Activated T-cell treated with anti-CD3 and anti-CD28 coated beads for 4 hours (primary cell): ENCODE measurements around the gene C1orf21.

Source experiments
- DNase-seq: peaks from one replicate; pipeline ENCODE4 v3.0.0-alpha.2; 2020

The C1orf21 gene

DNA sequence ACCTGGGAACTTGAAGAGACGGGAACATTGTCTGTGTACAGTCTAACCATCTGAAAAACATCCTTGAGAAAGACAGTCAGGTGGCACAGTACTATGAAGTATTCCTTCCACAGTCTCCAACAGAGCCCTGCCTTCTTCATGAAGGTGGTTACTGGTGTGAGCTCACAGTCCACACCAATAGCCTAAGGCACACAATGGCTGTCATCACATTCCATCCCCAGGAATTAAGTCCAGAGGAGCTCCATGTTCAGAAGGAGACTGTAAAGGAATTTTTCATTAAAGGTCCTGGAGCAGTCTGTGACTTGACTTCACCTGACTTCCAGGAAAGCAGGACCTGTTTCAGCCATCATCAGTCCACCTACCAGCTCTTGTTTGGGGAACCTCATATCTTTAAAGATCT lies 180.2 kb downstream of the C1orf21 start:
- DNase-seq, result no peak

DNA sequence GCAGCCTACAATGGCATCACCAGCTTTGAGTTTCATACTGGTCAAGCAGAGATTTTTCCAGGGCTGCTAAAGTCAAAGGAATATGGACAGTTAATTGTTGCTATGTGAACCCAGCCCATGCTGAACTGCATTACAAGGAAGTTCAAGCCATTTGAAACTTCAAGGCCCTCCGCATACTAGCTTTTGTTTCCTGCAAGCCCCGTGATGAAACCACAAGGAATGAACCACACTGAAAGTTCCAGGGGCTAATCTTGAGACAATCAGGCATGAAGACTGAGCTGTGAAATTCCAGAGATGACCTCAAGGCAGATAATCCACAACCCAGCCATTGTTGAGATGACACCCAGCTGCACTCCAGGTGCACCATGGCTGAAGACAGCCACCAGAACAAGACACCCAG lies 180.8 kb downstream of the C1orf21 start:
- DNase-seq, result no peak

DNA sequence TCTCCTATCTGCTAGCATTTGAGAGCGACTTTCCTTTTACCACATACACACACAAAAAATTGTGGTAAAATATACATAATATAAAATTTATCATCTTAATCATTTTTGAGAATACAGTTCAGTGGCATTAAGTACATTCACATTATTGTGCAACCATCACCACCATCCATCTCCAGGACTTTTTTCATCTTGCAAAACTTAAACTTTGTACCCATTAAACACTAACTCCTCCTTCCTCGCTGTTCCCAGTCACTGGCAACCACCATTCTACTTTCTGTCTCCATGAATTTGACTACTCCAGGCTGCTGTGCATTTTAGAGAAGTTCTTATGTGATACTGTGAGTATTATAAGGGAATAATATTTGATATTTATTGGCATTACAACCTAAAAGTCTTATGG lies 181.3 kb downstream of the C1orf21 start:
- no peak for DNase-seq

DNA sequence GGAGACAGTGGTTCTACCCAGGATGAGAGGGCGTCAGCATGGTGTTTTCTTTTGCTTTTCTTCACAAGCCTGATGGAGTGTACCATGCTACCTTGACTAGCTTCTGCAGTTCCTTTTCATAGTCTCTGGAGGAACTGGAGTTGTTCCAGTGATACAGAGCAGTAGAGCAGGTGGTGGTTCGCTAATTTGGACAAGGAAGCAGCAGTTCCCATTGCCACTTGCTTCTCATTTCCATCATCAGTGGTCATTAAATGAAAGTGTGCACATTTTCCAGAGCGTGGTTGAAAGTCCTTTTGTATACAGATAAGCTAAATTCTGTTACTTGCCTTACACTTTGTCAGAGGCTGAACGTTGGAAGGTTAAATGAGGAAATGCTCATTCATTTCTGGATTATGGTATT lies 182.3 kb downstream of the C1orf21 start:
- no peak for DNase-seq

DNA sequence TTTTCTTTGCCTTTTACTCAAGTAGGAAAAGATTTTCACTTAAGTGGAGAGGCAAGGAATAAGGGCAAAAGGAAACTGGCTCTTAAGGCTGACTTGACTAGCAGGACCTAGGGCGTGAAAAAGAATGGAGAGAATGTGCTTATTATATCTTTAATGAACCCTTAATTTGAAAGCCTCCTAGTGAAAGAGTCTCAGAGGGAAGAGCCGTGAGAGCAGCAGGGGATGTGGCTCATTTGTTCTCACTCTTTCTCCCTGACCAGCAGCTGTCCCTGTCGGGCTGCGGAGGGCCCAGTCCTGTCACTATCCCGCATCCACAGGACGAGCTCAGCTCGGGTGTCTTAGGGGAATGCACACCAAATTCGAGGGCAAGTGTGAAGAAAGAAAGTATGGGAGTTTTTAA lies 187.8 kb downstream of the C1orf21 start:
- no peak for DNase-seq

DNA sequence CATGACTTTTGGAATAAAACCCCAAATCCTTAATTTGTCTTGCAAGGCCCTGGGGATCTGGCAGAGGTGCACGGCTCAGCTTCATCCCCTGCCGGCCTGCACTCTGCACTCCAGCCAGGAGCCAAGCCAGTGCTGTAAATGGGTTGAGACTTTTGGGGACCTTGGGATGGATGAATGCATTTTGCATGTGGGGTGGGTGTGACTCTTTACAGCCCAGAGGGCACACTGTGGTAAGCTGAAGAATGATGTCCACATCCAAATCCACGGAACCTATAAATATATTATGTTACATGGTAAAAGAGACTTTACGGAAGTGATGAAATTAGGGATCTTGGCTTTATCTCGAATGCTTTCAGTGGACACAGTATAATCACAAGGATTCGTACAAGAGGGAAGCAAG lies 190.0 kb downstream of the C1orf21 start:
- no peak for DNase-seq

DNA sequence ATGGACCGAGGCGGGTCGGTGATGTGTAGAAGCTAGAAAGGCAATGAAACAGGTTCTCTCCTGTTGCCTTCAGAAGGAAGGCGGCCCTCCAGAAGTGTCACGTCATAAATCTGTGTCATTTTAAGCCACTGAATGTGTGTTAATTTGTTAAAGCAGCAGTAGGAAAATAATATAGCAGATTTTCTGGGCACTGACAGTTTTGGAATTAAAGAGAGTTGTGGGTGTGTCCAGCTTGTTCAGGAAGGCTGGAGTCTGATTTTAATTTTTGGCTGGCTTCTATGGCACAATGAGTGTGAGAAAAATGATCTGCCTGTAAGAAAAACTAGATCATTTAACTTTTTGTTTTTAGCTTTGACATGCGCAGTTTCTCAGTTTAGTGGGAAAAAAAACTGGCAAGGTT lies 190.5 kb downstream of the C1orf21 start:
- no peak for DNase-seq

DNA sequence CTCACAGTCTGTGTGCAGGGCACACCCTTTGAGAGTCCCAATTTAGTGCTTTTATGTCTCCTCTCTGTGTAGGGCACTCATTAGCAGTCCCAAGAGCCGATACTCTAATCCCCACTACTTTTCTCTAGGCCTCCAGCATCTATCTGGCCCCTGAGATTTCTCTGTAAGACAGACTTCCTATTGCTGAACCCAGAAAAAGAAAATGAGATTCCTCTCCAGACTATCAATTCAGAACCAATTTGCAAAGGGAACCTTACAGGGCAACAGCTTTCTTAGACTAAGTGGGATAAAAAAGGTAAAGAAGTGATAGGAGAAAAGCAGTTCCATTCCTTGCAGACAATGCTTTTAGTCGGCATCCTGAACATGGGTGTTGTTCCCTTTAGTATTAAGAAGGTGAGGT lies 195.6 kb downstream of the C1orf21 start:
- no peak for DNase-seq

DNA sequence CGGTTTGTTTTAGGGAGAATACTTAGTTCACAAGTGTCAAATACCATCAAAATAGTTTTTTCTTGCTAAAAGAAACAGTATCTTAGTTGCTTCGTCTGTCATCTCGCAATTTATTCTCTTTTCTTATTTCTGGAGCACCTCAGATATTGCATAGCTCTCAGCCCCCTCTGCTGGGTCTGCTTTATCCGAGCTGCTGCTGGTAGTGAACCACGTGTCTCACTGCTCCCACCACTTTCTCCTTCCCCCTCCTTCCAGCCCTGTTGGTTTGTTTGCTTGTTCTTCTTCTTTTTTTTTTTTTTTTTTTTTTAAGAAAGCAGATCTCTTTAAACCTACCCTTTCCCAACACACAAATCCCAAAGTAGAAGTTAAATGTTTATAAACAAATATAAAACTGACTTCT lies 197.0 kb downstream of the C1orf21 start:
- DNase-seq, result no peak

DNA sequence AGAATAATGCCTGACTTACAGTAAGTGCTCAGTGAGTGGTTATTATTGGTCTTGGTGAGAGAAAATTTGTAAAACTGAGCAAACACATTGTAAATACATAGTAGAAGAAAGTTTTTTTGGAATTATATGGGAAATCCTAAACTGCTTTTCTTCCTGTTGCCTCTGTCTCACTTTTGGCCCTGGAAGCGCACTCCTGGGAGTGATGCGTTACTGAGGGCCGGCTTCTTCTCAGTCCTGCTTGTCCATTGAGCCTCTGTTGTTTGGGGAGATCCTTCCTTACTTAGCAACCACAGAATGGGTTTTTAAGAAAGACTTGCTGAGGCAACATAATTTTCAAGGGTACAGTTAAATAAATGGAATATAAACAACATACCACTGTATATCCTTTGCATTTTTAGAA lies 201.9 kb downstream of the C1orf21 start:
- no peak for DNase-seq

DNA sequence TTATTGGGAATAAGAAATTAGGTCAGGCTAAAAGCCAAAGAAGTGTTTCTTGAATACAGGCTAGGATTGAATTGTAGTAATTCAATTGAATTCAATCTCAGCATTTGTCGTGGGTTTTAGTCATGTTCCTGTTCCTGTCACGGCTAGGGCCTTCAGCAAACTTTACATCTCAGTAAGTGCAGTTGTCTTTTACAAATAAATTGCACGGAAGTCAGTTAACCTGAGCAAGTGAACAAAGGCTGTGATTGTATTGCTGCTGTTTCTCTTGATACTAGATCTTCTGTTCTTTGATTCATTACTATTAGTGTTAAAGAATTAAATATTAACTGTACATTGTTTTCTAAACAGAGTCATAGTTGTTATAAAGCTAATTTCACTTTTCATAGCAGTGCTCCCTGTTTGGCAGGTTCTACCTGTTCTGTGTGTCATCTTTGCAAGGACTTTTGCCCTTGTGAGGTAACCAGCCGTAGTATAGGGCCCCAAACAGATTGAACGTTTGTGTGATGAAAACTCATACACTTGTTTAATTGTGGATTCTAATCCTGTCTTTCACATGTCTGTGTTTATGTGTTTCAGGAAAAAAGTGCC lies 203.4 kb downstream of the C1orf21 start:
- no peak for DNase-seq

DNA sequence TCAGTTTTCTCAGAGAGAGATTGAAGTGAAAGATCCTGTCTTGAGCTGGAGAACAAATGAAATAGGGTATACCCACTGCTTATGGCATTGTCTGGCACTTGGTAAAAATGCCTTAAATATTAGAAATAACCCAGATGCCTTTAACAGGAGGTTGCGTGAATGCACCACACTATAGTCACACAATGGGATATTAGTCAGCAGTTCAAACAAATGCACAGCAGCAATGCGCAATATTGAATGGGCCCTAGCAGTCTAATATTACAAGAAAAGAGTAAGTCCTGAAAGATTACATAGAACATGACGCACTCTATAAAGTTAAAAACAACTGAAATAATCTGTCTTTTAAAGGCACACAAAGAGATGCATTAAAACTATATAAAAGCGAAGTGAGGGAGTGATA lies 206.8 kb downstream of the C1orf21 start:
- DNase-seq, result no peak

DNA sequence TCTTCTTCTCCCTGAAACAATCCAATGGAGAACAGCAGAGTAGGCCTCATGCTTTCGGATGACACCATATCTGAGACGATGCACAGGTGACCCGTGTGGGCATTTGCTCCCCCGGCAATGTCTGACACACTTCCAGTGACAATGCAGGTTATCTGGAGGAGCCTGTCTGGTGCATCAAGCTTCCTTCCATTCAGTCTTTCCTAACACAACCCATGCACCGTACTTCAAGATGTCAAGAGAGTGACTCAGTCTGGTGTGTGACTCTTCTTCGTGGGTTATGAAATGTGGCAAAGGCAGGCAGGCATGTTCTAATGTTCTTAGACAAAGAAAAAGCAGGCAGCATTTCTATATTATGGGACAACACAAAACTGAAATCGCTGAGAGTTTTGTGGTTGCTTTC lies 208.8 kb downstream of the C1orf21 start:
- no peak for DNase-seq

DNA sequence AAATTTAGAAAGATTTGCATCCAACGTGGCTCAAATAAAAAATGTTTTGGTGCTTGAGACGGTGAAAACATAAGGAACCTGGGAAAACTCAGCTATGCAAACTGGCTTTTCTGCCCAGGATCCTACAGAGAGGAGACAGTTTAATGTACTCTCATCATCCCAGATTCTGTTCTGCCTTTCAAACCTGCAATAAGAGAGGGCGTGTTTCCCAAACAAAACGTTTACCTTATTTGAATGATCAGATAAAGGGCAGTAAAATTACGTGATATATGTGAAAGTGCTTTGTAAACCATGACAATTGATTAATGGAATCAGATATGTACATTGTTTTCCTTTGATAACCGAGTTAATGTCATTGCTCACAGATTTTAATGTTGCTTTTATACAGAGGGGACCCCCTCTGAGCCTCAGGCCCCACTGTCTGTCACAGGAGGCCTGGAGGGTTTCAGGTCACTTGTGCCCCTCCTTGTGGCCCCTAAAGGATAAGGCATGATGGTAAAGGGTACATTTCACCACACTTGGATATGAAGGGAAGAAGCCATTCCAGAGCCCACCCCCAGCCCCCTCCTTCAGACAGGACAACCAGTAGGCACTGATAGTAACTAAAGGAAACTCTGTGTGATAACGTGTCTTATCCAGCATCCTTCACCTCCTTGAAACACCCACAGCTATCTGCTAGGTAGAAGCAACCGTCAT lies 210.3 kb downstream of the C1orf21 start:
- no peak for DNase-seq

DNA sequence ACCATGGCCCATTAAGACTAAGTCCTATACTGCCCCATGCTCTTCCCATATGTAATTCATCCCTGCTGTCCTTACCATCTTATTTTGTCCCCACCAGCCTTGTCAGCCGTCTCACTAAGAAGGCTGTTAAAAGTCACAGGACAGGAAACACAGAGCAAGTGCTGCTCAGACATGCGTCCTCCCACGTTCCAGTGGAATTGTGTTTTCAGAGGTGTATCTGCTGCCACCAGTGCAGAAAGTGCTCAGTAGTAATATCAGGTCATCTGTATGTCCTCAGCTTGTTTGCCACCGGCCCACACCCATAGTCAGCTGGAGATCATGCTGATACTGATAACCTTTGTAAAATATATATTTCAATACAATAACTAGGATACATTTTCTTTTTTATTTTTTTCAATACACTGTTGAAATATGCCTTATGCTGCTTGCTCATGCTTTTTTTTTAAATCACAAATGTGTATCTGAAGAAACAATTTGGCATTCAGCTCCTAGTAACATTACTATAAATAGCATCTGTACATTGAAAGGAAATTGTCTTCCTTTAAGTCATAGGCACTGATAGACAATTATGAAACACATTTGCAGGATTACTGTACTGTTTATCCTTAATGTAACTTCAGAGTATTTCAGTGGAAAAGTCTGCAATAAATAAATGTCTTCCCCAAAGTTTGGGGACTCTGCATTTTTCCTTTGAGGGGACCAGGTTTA lies 211.0 kb downstream of the C1orf21 start:
- no peak for DNase-seq

DNA sequence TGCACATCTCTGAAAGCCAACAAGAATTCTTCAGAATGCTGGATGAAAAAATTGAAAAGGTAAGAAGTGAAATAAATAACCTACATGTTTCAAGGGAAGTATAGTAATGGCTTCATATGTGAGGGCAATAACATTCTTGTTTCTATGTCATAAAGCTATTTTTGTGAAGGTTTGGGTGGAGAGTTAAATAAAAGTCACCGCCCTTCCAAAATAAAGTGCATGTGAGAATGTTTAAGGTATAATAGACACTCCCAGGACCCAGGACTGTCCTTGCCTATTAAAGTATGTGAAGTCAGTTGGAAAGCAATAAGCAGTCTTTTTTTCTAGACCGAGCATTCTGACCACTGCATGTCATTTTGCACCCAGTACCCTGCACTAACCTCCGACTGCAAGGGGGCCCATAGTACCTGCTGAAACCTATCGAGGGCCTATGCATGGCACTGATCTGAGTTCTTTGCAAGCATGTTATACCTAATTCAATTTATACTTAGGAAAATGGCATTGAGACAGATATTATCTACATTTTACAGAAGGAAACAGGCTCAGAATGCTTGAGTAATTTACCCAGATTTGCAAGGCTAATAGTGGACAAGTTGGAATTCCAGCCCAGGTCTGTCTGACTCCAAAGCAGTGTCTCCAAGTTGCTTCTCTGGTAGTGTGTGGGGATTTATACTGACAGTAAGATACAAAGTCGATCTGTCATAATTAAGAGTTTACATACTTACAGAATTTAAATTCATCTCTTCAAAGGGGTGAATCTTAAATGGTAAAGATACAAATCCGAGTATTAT lies 211.8 kb downstream of the C1orf21 start:
- DNase-seq, result no peak

DNA sequence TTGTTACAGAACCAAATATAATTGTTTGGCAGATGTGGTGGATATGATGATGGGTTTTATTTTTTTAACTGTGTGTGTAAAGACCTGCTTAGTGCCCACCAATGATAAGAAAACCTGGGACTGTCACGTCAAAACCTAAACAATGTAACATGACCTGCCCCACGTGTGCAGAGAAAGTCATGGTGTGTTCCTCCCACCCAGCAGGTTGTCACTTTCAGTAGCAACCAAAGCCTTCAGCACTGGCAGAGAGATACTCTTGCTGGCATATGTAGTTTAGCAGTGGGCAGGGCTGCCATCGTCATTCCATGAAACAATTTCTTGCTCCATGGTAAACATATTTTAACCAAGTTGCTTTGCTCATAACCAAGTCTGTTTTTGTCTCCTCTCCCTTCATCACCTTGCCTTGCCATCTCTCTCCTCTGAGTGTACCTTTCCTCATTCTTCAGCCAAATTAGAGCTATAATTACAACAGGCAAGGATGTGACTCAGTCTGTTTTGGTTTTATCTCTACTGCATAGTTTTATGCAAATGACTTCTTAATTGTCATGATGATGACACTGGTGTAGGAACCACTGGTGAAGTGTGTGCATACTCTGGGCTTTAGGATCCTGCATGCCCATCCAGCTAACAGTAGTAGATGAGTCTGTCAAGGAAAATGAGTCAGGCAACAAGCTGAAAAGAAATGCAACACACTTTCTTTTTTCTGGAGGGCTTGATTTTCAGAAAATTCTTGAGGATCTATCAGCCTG lies 217.5 kb downstream of the C1orf21 start:
- DNase-seq, result no peak

DNA sequence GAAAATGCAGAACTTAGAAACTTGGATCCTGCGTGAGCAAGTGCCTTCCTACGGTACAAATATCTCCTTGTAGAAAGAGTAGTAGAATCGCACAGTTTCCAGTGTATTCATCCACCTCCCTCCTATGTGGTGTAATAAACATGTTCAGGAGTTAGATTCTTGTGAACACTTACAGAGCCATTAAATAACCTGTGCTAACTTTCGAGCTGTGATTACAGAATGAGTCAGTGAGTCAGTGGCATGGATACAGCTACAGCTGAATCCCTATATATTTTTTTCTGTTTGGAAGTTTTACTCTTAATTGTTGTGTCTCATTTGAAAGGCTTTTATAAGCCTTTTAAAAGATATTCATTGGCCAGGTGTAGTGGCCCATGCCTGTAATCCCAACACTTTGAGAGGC lies 219.1 kb downstream of the C1orf21 start:
- DNase-seq, result no peak

DNA sequence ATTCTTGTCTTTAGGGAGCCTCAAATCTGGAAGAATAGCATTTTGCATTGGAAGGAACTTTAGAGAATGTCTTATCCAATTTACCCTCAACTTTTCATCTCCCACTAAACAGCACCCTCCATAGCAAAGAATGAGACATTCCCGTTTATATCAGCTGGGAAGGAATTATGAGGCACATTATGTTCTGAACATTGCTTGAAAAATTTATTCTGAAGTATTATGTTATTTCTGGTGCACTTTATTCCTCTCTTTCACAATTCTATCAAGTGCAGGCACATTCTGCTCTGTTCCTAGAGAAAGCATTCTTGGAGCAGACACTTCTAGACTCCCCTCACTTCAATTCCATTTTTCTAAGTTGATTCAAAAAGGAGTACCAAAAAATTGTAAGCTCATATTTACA lies 220.0 kb downstream of the C1orf21 start:
- DNase-seq, result no peak

DNA sequence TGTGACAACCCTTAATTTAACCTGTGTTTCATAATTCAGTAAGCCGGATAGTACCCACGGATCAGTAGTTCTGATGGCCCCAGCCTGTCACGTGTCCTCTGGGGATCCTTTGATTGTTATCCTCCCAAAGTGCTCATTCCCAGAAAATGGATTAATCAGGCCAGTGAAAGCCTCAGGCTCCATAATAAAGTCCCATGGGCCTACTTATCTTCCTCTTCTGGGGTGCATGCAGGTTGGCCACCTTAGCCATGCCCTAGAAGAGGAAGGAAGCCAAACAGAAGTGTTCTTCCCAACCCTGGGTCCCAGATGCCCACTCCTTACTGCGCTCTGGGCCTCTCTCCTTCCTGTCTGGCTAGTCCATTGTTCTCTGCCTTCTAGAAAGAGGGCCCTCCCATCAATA lies 221.8 kb downstream of the C1orf21 start:
- no peak for DNase-seq

DNA sequence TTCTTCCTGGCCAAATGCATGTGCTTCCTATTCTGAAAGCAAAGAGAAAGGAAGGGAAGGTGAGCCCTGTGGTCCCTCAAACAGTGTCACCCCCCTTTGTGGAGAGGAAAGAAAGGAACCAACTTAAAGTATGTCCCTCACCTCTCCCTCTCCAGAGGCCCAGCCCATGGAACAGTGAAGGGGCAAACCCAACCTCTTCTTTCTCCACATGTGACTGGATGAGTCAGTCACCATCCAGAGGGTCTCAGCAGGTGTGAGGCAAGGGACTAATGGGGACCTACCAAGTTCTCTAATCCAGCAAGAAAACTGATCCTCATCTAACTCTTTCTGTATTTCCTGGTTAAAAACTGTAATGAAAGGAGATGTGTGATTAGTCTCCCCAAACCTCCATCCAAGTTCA lies 222.2 kb downstream of the C1orf21 start:
- DNase-seq, result no peak

DNA sequence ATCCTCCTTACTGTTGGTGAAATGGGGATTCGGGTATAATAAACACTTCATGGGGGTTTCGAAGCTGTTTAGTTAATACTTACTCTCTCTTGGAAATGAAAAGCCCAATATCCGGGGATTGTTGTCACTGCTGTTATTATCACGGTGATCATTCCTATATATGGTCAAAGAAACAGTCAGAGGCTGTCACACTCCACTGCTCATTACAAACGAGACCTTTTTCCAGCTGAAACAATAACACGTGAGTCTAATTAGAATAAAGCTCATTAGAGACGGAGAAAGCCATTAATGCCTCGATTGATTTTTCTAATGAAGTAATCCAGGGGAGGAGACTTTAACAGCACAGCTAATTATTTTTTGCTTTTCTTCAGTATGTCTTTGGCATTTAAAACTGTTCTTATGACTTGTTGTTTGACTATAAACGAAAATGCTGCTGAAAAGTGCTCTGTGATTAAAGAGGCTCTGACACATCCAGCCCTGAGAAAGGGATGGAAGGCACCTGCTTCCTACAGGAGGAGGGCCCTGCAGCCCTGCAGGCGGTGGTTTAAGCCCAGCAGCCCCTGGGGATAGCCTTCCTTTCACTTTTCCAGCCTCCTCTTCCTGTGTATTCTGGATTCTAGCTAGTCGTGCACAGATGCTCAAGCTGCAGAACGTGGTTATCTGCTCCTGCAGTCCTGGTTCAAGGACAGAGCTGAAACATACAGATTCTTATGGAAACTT lies 224.2 kb downstream of the C1orf21 start:
- DNase-seq, result no peak
